GM23338 (cell line): ENCODE data around the gene LARGE1. TPM values are rescaled to one million over a fixed set of nuclear protein-coding genes. Genes with fewer than 3 reads are reported as not detected.

Source experiments
- ATAC-seq: fragments of 200-7000 bp; cut with Tn5 transposase; 3 replicates; pipeline ENCODE4 v1.9.1; 2020
- DNase-seq: peaks from one replicate; pipeline ENCODE4 v3.0.0-alpha.2; 2015; ENCODE audit warnings: low spot score
- H2AFZ ChIP-seq: fragments of 200-600 bp; sonication (generic); 2 replicates; pipeline ENCODE4 v1.8.0; 2016; ENCODE audit warnings: antibody characterized with exemption, mild to moderate bottlenecking, moderate library complexity
- H3F3A ChIP-seq: fragments of 200-600 bp; sonication (generic); replicated peaks from 2 replicates; pipeline ENCODE4 v1.8.0; 2017; ENCODE audit warnings: antibody characterized with exemption, mixed run types, low read depth
- H3K27ac ChIP-seq: fragments of 200-600 bp; sonication (generic); 2 replicates; pipeline ENCODE4 v1.6.1; 2016; ENCODE audit warnings: low read depth
- H3K27me3 ChIP-seq: fragments of 200-600 bp; sonication (generic); 2 replicates; pipeline ENCODE4 v1.8.0; 2016; ENCODE audit warnings: mild to moderate bottlenecking, mixed run types, moderate library complexity; ENCODE audit not compliant: insufficient read depth
- H3K36me3 ChIP-seq: fragments of 200-600 bp; sonication (generic); 2 replicates; pipeline ENCODE4 v1.8.0; 2016; ENCODE audit warnings: mild to moderate bottlenecking; ENCODE audit not compliant: insufficient read depth
- H3K4me1 ChIP-seq: fragments of 200-600 bp; sonication (generic); 2 replicates; pipeline ENCODE4 v1.8.0; 2016; ENCODE audit warnings: mild to moderate bottlenecking, moderate library complexity; ENCODE audit not compliant: insufficient read depth
- H3K4me2 ChIP-seq: fragments of 200-600 bp; sonication (generic); 2 replicates; pipeline ENCODE4 v1.7.1; 2017; ENCODE audit warnings: mixed run types
- H3K4me3 ChIP-seq: fragments of 200-600 bp; sonication (generic); 2 replicates; pipeline ENCODE4 v1.6.1; 2016; ENCODE audit warnings: mixed run types
- H3K79me2 ChIP-seq: fragments of 200-600 bp; sonication (generic); replicated peaks from 2 replicates; pipeline ENCODE4 v1.8.0; 2017; ENCODE audit warnings: mild to moderate bottlenecking; ENCODE audit not compliant: insufficient read depth
- H3K9me2 ChIP-seq: fragments of 200-600 bp; sonication (generic); 2 replicates; pipeline ENCODE4 v1.8.0; 2017; ENCODE audit not compliant: insufficient read depth
- H4K20me1 ChIP-seq: fragments of 200-600 bp; sonication (generic); replicated peaks from 2 replicates; pipeline ENCODE4 v1.8.0; 2017; ENCODE audit warnings: mild to moderate bottlenecking; ENCODE audit not compliant: insufficient read depth
- H3K27ac Mint-ChIP-seq: 2 replicates; pipeline ENCODE4 v1.8.0; 2020; ENCODE audit warnings: inconsistent platforms, mild to moderate bottlenecking, moderate library complexity, mixed read lengths
- H3K27me3 Mint-ChIP-seq: 3 replicates; pipeline ENCODE4 v1.8.0; 2022; ENCODE audit warnings: low read depth, mild to moderate bottlenecking, moderate library complexity, mixed read lengths, inconsistent platforms; ENCODE audit not compliant: insufficient read depth, poor library complexity
- H3K36me3 Mint-ChIP-seq: 3 replicates; pipeline ENCODE4 v1.8.0; 2021; ENCODE audit warnings: low read depth, mild to moderate bottlenecking, inconsistent platforms, moderate library complexity, mixed read lengths
- H3K4me1 Mint-ChIP-seq: 3 replicates; pipeline ENCODE4 v1.8.0; 2020; ENCODE audit warnings: mild to moderate bottlenecking, inconsistent platforms, mixed read lengths
- H3K4me3 Mint-ChIP-seq: 3 replicates; pipeline ENCODE4 v1.8.0; 2021; ENCODE audit warnings: moderate library complexity, mild to moderate bottlenecking, inconsistent platforms, mixed read lengths
- H3K9me3 Mint-ChIP-seq: 3 replicates; pipeline ENCODE4 v1.8.0; 2020; ENCODE audit warnings: moderate library complexity, mild to moderate bottlenecking, inconsistent platforms, mixed read lengths
- CREB1 ChIP-seq: fragments of 250-450 bp; sonication (Bioruptor Pico); IDR thresholded peaks from 2 replicates; pipeline ENCODE4 v1.5.0; 2020; ENCODE audit warnings: low read depth, mild to moderate bottlenecking, moderate library complexity
- EZH2 ChIP-seq: fragments of 200-600 bp; sonication (generic); IDR thresholded peaks from one replicate; pipeline ENCODE4 v1.8.0; 2017; ENCODE audit warnings: antibody characterized with exemption, mild to moderate bottlenecking, low read depth; ENCODE audit not compliant: unreplicated experiment
- EZH2phosphoT487 ChIP-seq: fragments of 200-600 bp; sonication (generic); IDR thresholded peaks from one replicate; pipeline ENCODE4 v1.8.1; 2018; ENCODE audit warnings: antibody characterized with exemption; ENCODE audit not compliant: unreplicated experiment
- NANOG ChIP-seq: IDR thresholded peaks from 2 replicates; pipeline ENCODE4 v1.6.1; 2016; ENCODE audit warnings: antibody characterized with exemption, borderline replicate concordance
- POLR2AphosphoS5 ChIP-seq: IDR thresholded peaks from 2 replicates; pipeline ENCODE4 v1.6.1; 2016; ENCODE audit warnings: antibody characterized with exemption, low read depth
- ZNF114 ChIP-seq: fragments of 250-450 bp; sonication (Bioruptor Pico); IDR thresholded peaks from 2 replicates; pipeline ENCODE4 v1.5.0; 2020; ENCODE audit warnings: mild to moderate bottlenecking, moderate library complexity
- polyA plus RNA-seq: library from polyadenylated mRNA; unstranded; fragments of >200 nt; fragmentation: Nextera tagmentation; extraction: Ambion mirVana; gene quantifications from 2 replicates; pipeline ENCODE4 v1.2.1, GENCODE V29; 2016
- total RNA-seq: library from RNA; depleted of rRNA; stranded (reverse); fragments of >200 nt; shearing (Covaris generic); gene quantifications from 2 replicates; pipeline ENCODE4 v1.2.3, GENCODE V29; 2014
- TF ChIP-seq, protein P1 (sequence below), 2 experiments: fragments of 200-600 bp in 1 of 2; sonication (generic) in 1 of 2; conservative IDR thresholded peaks; 2 replicates each; pipeline versions ENCODE4 v1.5.1 to v1.6.1; 2016 to 2017; ENCODE audit warnings: antibody characterized with exemption in 2 of 2, low read depth in 2 of 2, mild to moderate bottlenecking in 2 of 2, moderate library complexity in 1 of 2
- TF ChIP-seq, protein P2 (sequence below): IDR thresholded peaks from one replicate; pipeline ENCODE4 v1.6.1; 2018; ENCODE audit warnings: antibody characterized with exemption; ENCODE audit not compliant: unreplicated experiment
- TF ChIP-seq, protein P3 (sequence below): IDR thresholded peaks from 2 replicates; pipeline ENCODE4 v1.6.1; 2016; ENCODE audit warnings: antibody characterized with exemption
- TF ChIP-seq, protein P4 (sequence below): fragments of 250-450 bp; sonication (Bioruptor Pico); IDR thresholded peaks from 2 replicates; pipeline ENCODE4 v1.5.0; 2020; ENCODE audit warnings: mild to moderate bottlenecking, moderate library complexity

The LARGE1 gene
- total and polyA plus RNA-seq, 2 experiments from 2014 or later: 12.8 to 75.6 TPM

GRCh38 chr22:33964121-33964520 lies 43.8 kb upstream of the LARGE1 start (continued):
- TF ChIP-seq NANOG: no peak
- TF ChIP-seq, protein P1, sequence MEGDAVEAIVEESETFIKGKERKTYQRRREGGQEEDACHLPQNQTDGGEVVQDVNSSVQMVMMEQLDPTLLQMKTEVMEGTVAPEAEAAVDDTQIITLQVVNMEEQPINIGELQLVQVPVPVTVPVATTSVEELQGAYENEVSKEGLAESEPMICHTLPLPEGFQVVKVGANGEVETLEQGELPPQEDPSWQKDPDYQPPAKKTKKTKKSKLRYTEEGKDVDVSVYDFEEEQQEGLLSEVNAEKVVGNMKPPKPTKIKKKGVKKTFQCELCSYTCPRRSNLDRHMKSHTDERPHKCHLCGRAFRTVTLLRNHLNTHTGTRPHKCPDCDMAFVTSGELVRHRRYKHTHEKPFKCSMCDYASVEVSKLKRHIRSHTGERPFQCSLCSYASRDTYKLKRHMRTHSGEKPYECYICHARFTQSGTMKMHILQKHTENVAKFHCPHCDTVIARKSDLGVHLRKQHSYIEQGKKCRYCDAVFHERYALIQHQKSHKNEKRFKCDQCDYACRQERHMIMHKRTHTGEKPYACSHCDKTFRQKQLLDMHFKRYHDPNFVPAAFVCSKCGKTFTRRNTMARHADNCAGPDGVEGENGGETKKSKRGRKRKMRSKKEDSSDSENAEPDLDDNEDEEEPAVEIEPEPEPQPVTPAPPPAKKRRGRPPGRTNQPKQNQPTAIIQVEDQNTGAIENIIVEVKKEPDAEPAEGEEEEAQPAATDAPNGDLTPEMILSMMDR (conservative IDR thresholded peaks at IDR 0.05; ENCODE audit: low read depth in 2 of 2): no peak
- TF ChIP-seq, protein P2, sequence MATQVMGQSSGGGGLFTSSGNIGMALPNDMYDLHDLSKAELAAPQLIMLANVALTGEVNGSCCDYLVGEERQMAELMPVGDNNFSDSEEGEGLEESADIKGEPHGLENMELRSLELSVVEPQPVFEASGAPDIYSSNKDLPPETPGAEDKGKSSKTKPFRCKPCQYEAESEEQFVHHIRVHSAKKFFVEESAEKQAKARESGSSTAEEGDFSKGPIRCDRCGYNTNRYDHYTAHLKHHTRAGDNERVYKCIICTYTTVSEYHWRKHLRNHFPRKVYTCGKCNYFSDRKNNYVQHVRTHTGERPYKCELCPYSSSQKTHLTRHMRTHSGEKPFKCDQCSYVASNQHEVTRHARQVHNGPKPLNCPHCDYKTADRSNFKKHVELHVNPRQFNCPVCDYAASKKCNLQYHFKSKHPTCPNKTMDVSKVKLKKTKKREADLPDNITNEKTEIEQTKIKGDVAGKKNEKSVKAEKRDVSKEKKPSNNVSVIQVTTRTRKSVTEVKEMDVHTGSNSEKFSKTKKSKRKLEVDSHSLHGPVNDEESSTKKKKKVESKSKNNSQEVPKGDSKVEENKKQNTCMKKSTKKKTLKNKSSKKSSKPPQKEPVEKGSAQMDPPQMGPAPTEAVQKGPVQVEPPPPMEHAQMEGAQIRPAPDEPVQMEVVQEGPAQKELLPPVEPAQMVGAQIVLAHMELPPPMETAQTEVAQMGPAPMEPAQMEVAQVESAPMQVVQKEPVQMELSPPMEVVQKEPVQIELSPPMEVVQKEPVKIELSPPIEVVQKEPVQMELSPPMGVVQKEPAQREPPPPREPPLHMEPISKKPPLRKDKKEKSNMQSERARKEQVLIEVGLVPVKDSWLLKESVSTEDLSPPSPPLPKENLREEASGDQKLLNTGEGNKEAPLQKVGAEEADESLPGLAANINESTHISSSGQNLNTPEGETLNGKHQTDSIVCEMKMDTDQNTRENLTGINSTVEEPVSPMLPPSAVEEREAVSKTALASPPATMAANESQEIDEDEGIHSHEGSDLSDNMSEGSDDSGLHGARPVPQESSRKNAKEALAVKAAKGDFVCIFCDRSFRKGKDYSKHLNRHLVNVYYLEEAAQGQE: no peak
- TF ChIP-seq ZNF114: no peak
- TF ChIP-seq, protein P3, sequence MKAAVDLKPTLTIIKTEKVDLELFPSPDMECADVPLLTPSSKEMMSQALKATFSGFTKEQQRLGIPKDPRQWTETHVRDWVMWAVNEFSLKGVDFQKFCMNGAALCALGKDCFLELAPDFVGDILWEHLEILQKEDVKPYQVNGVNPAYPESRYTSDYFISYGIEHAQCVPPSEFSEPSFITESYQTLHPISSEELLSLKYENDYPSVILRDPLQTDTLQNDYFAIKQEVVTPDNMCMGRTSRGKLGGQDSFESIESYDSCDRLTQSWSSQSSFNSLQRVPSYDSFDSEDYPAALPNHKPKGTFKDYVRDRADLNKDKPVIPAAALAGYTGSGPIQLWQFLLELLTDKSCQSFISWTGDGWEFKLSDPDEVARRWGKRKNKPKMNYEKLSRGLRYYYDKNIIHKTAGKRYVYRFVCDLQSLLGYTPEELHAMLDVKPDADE: no peak
- TF ChIP-seq EZH2: no peak

DNA sequence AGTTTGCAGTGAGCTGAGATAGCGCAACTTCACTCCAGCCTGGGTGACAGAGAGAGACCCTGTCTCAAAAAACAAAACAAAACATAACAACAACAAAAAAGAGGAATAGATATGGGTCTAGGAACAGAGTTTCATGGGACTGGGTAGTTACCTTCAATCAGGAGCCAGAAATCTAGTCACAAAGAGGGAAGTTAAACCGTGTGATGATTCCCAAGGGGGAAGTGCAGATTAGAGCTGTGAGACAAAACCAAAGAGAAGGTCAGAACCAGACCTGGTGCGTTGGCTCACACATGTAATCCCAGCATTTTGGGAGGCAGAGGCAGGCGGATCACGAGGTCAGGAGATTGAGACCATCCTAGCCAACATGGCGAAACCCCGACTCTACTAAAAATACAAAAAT lies 42.1 kb upstream of the LARGE1 start:
- Histone ChIP-seq H3F3A (no peaks in the 10 kb centered on the region), H3K9me2 (0 out of 2 replicates have a peak, but pooled peaks cover 4% of the 10 kb centered on the region), H3K4me3 (no peak overlapping the region), H4K20me1 (no peaks in the 10 kb centered on the region), H3K4me2 (no peak overlapping the region), H3K79me2 (no peaks in the 10 kb centered on the region), H3K27me3 (no peaks in the 10 kb centered on the region), H3K27ac (no peak overlapping the region), H3K4me1 (no peaks in the 10 kb centered on the region; the same call in 1 of the 2 replicates), H2AFZ (no peak overlapping the region), H3K36me3 (no peaks in the 10 kb centered on the region)
- Mint-ChIP-seq H3K4me3 (no peak overlapping the region), H3K36me3 (no peaks in the 10 kb centered on the region), H3K27ac (no peak overlapping the region), H3K27me3 (peaks cover 1% of the 10 kb centered on the region), H3K4me1 (no peaks in the 10 kb centered on the region; the same call in 2 of the 3 replicates), H3K9me3 (0 out of 3 replicates have a peak, but pooled peaks cover 3% of the 10 kb centered on the region)
- DNase-seq: no peak
- ATAC-seq: no peak
- no peak for TF ChIP-seq EZH2
- TF ChIP-seq EZH2phosphoT487: no peak
- TF ChIP-seq, protein P4, sequence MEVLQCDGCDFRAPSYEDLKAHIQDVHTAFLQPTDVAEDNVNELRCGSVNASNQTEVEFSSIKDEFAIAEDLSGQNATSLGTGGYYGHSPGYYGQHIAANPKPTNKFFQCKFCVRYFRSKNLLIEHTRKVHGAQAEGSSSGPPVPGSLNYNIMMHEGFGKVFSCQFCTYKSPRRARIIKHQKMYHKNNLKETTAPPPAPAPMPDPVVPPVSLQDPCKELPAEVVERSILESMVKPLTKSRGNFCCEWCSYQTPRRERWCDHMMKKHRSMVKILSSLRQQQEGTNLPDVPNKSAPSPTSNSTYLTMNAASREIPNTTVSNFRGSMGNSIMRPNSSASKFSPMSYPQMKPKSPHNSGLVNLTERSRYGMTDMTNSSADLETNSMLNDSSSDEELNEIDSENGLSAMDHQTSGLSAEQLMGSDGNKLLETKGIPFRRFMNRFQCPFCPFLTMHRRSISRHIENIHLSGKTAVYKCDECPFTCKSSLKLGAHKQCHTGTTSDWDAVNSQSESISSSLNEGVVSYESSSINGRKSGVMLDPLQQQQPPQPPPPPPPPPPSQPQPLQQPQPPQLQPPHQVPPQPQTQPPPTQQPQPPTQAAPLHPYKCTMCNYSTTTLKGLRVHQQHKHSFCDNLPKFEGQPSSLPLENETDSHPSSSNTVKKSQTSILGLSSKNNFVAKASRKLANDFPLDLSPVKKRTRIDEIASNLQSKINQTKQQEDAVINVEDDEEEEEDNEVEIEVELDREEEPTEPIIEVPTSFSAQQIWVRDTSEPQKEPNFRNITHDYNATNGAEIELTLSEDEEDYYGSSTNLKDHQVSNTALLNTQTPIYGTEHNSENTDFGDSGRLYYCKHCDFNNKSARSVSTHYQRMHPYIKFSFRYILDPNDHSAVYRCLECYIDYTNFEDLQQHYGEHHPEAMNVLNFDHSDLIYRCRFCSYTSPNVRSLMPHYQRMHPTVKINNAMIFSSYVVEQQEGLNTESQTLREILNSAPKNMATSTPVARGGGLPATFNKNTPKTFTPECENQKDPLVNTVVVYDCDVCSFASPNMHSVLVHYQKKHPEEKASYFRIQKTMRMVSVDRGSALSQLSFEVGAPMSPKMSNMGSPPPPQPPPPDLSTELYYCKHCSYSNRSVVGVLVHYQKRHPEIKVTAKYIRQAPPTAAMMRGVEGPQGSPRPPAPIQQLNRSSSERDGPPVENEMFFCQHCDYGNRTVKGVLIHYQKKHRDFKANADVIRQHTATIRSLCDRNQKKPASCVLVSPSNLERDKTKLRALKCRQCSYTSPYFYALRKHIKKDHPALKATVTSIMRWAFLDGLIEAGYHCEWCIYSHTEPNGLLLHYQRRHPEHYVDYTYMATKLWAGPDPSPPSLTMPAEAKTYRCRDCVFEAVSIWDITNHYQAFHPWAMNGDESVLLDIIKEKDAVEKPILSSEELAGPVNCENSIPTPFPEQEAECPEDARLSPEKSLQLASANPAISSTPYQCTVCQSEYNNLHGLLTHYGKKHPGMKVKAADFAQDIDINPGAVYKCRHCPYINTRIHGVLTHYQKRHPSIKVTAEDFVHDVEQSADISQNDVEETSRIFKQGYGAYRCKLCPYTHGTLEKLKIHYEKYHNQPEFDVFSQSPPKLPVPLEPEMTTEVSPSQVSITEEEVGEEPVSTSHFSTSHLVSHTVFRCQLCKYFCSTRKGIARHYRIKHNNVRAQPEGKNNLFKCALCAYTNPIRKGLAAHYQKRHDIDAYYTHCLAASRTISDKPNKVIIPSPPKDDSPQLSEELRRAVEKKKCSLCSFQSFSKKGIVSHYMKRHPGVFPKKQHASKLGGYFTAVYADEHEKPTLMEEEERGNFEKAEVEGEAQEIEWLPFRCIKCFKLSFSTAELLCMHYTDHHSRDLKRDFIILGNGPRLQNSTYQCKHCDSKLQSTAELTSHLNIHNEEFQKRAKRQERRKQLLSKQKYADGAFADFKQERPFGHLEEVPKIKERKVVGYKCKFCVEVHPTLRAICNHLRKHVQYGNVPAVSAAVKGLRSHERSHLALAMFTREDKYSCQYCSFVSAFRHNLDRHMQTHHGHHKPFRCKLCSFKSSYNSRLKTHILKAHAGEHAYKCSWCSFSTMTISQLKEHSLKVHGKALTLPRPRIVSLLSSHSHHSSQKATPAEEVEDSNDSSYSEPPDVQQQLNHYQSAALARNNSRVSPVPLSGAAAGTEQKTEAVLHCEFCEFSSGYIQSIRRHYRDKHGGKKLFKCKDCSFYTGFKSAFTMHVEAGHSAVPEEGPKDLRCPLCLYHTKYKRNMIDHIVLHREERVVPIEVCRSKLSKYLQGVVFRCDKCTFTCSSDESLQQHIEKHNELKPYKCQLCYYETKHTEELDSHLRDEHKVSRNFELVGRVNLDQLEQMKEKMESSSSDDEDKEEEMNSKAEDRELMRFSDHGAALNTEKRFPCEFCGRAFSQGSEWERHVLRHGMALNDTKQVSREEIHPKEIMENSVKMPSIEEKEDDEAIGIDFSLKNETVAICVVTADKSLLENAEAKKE (CRISPR knock-in tag): no peak
- no peak for TF ChIP-seq NANOG
- TF ChIP-seq CREB1 (CRISPR knock-in tag): no peak
- TF ChIP-seq, protein P3: no peak
- TF ChIP-seq POLR2AphosphoS5: no peak
